A673 (cell line): ENCODE measurements around the gene CYP27C1.

Experiments used
- EZH2 ChIP-seq: fragments of 200-600 bp; sonication (generic); IDR thresholded peaks from 2 replicates; pipeline ENCODE4 v1.6.1; 2017; ENCODE audit warnings: borderline replicate concordance, low read depth, mild to moderate bottlenecking, mixed read lengths, antibody characterized with exemption, low read length; ENCODE audit not compliant: poor library complexity, severe bottlenecking
- TF ChIP-seq, protein P1 (sequence below): fragments of 300-800, 200-600 bp; sonication (generic); conservative IDR thresholded peaks from 2 replicates; pipeline ENCODE4 v1.5.1; 2017; ENCODE audit warnings: low read depth, mild to moderate bottlenecking, antibody characterized with exemption, low read length, moderate library complexity, mixed read lengths

DNA sequence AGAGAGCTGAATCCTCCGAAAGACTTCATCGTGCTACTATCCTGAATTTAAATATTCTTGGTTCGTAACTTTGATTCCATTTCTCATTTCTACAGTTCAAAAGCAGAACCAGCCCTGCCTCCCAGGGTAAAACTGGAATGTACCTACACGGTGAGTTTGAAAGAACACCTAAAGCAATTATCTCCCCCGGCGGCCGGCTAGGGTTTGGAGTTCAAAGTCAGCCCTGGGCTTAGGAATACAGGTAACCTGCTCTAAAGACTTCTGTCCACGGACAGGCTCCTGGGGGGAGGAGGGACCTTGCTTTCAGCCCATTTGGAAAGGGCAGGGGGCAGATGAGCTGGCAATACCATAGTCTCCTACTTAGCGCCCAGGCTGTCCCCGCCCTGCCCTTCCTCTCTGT lies 32.3 kb downstream of the CYP27C1 start:
- TF ChIP-seq EZH2: no peak
- TF ChIP-seq, protein P1, sequence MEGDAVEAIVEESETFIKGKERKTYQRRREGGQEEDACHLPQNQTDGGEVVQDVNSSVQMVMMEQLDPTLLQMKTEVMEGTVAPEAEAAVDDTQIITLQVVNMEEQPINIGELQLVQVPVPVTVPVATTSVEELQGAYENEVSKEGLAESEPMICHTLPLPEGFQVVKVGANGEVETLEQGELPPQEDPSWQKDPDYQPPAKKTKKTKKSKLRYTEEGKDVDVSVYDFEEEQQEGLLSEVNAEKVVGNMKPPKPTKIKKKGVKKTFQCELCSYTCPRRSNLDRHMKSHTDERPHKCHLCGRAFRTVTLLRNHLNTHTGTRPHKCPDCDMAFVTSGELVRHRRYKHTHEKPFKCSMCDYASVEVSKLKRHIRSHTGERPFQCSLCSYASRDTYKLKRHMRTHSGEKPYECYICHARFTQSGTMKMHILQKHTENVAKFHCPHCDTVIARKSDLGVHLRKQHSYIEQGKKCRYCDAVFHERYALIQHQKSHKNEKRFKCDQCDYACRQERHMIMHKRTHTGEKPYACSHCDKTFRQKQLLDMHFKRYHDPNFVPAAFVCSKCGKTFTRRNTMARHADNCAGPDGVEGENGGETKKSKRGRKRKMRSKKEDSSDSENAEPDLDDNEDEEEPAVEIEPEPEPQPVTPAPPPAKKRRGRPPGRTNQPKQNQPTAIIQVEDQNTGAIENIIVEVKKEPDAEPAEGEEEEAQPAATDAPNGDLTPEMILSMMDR: no peak
